K562 (cell line): ENCODE results near the gene ARHGAP4. TPM values are rescaled to one million over a fixed set of nuclear protein-coding genes. Genes with fewer than 3 reads are reported as not detected.

ENCODE experiments used
- MYBL2 ChIP-seq, 2 experiments: fragments of 450-650 bp in 1 of 2; sonication (generic) in 1 of 2; formaldehyde crosslinking in 1 of 2; IDR thresholded peaks; 2 replicates each; pipeline versions ENCODE4 v1.6.1 to v1.8.1; 2017 to 2022; ENCODE audit warnings: borderline replicate concordance in 1 of 2, inconsistent platforms in 1 of 2, low read depth in 1 of 2, mild to moderate bottlenecking in 1 of 2, missing genetic modification reagents in 1 of 2, moderate library complexity in 1 of 2
- PCBP1 ChIP-seq: fragments of 200-400 bp; formaldehyde crosslinking; IDR thresholded peaks from 2 replicates; pipeline ENCODE4 v1.6.1; 2018; ENCODE audit warnings: mild to moderate bottlenecking, low read depth, low read length; ENCODE audit not compliant: poor library complexity, severe bottlenecking
- POLR2A ChIP-seq: fragments of 450-650 bp; conservative IDR thresholded peaks from 2 replicates; pipeline ENCODE4 v1.6.1; 2016
- TEAD4 ChIP-seq, 2 experiments: sonication (generic) in 1 of 2; formaldehyde crosslinking in 1 of 2; IDR thresholded peaks; 2 replicates each; pipeline versions ENCODE4 v1.6.1 to v1.8.0; 2012 to 2022; ENCODE audit warnings: borderline replicate concordance in 1 of 2, inconsistent platforms in 1 of 2, low read length in 1 of 2, mild to moderate bottlenecking in 1 of 2, missing genetic modification reagents in 1 of 2
- polyA plus RNA-seq, 8 experiments: library from polyadenylated mRNA; depleted of rRNA in 4 of 8; stranded (reverse) in 5 of 8; unstranded in 3 of 8; fragments of >200 nt; fragmentation: Nextera tagmentation in 2 of 8; fragmentation: Illumina TruSeq in 1 of 8; extraction: Ambion mirVana in 2 of 8; extraction: Trizol in 1 of 8; gene quantifications; 2 replicates each; pipeline versions ENCODE4 v1.2.1 to v1.2.3, GENCODE V29; 2011 to 2014; ENCODE audit warnings: inconsistent platforms in 1 of 8, missing spikeins in 1 of 8
- total RNA-seq, 7 experiments: library from RNA; depleted of rRNA in 6 of 7; stranded (reverse); fragments of >200 nt in 6 of 7; fragmentation: Illumina TruSeq in 2 of 7; extraction: Trizol in 2 of 7; gene quantifications; 2 replicates each; pipeline versions ENCODE4 v1.2.1 to v1.2.3, GENCODE V29; 2011 to 2021; ENCODE audit warnings: low replicate concordance in 1 of 7
- TF ChIP-seq, protein P1 (sequence below): IDR thresholded peaks from 2 replicates; pipeline ENCODE4 v1.6.1; 2014; ENCODE audit warnings: antibody characterized with exemption
- TF ChIP-seq, protein P2 (sequence below): fragments of 450-650 bp; IDR thresholded peaks from 2 replicates; pipeline ENCODE4 v1.6.1; 2016; ENCODE audit warnings: mild to moderate bottlenecking, moderate library complexity
- TF ChIP-seq, protein P3 (sequence below): sonication (generic); formaldehyde crosslinking; IDR thresholded peaks from 2 replicates; pipeline ENCODE4 v1.8.0; 2022; ENCODE audit warnings: missing genetic modification reagents, mild to moderate bottlenecking, moderate library complexity, borderline replicate concordance
- TF ChIP-seq, protein P4 (sequence below): fragments of 450-650 bp; IDR thresholded peaks from 2 replicates; pipeline ENCODE4 v1.6.1; 2017; ENCODE audit warnings: antibody characterized with exemption

Gene ARHGAP4
- total and polyA plus RNA-seq, 9 of the 15 experiments (the other 6 are each of a cell fraction or from before 2014, with no cell fraction given): 0.30 to 81.8 (median 13.5) TPM

DNA sequence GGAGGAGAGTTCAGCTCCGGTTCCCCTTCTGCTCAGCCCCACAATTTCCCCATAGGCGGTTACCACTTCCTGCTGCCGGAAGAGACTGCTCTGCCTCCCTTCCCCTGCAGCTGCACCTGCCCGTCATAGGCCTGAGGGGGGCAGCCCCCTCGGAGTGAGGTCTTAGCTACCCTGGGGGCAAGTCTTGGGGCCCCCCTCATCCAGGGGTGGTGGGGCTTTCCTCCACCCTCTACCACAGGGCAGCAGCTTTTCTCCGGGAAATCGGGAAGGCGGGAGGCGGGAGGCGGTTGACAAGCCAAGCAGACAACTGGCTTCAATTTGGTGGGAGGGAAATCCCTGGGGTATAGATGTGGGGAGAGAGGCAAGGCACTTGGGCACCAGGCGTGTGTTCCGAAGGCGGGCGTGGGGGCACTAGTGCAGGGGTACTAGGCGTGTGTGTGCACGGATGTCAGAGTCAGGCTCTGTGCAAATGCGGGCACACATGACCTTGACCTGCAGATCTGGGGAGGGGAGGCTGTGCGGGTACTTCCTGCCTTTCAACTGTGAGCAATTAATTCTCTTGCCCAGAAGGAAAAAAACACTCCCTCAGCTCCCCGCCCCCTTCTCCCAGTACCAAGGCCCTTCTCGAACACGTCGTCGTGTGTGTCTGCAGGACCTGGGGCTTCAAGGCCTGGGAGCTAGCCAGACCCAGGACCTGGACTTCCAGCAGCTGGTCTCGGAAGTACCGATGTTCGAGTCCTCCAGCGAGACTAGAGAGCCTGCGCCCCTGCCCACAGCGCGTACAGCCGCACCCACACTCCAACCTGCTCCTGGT lies 1.0 kb upstream of the ARHGAP4 start (continued):
- TF ChIP-seq PCBP1: no peak
- TF ChIP-seq, protein P1, sequence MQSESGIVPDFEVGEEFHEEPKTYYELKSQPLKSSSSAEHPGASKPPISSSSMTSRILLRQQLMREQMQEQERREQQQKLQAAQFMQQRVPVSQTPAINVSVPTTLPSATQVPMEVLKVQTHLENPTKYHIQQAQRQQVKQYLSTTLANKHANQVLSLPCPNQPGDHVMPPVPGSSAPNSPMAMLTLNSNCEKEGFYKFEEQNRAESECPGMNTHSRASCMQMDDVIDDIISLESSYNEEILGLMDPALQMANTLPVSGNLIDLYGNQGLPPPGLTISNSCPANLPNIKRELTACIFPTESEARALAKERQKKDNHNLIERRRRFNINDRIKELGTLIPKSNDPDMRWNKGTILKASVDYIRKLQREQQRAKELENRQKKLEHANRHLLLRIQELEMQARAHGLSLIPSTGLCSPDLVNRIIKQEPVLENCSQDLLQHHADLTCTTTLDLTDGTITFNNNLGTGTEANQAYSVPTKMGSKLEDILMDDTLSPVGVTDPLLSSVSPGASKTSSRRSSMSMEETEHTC: no peak
- no peak for TF ChIP-seq MYBL2 (IDR thresholded peaks at IDR 0.05; ENCODE audit: low read depth)
- TF ChIP-seq MYBL2 (CRISPR knock-in tag; IDR thresholded peaks at IDR 0.05; ENCODE audit: borderline replicate concordance): no peak
- TF ChIP-seq POLR2A: peak; percentile 35
- TF ChIP-seq, protein P2, sequence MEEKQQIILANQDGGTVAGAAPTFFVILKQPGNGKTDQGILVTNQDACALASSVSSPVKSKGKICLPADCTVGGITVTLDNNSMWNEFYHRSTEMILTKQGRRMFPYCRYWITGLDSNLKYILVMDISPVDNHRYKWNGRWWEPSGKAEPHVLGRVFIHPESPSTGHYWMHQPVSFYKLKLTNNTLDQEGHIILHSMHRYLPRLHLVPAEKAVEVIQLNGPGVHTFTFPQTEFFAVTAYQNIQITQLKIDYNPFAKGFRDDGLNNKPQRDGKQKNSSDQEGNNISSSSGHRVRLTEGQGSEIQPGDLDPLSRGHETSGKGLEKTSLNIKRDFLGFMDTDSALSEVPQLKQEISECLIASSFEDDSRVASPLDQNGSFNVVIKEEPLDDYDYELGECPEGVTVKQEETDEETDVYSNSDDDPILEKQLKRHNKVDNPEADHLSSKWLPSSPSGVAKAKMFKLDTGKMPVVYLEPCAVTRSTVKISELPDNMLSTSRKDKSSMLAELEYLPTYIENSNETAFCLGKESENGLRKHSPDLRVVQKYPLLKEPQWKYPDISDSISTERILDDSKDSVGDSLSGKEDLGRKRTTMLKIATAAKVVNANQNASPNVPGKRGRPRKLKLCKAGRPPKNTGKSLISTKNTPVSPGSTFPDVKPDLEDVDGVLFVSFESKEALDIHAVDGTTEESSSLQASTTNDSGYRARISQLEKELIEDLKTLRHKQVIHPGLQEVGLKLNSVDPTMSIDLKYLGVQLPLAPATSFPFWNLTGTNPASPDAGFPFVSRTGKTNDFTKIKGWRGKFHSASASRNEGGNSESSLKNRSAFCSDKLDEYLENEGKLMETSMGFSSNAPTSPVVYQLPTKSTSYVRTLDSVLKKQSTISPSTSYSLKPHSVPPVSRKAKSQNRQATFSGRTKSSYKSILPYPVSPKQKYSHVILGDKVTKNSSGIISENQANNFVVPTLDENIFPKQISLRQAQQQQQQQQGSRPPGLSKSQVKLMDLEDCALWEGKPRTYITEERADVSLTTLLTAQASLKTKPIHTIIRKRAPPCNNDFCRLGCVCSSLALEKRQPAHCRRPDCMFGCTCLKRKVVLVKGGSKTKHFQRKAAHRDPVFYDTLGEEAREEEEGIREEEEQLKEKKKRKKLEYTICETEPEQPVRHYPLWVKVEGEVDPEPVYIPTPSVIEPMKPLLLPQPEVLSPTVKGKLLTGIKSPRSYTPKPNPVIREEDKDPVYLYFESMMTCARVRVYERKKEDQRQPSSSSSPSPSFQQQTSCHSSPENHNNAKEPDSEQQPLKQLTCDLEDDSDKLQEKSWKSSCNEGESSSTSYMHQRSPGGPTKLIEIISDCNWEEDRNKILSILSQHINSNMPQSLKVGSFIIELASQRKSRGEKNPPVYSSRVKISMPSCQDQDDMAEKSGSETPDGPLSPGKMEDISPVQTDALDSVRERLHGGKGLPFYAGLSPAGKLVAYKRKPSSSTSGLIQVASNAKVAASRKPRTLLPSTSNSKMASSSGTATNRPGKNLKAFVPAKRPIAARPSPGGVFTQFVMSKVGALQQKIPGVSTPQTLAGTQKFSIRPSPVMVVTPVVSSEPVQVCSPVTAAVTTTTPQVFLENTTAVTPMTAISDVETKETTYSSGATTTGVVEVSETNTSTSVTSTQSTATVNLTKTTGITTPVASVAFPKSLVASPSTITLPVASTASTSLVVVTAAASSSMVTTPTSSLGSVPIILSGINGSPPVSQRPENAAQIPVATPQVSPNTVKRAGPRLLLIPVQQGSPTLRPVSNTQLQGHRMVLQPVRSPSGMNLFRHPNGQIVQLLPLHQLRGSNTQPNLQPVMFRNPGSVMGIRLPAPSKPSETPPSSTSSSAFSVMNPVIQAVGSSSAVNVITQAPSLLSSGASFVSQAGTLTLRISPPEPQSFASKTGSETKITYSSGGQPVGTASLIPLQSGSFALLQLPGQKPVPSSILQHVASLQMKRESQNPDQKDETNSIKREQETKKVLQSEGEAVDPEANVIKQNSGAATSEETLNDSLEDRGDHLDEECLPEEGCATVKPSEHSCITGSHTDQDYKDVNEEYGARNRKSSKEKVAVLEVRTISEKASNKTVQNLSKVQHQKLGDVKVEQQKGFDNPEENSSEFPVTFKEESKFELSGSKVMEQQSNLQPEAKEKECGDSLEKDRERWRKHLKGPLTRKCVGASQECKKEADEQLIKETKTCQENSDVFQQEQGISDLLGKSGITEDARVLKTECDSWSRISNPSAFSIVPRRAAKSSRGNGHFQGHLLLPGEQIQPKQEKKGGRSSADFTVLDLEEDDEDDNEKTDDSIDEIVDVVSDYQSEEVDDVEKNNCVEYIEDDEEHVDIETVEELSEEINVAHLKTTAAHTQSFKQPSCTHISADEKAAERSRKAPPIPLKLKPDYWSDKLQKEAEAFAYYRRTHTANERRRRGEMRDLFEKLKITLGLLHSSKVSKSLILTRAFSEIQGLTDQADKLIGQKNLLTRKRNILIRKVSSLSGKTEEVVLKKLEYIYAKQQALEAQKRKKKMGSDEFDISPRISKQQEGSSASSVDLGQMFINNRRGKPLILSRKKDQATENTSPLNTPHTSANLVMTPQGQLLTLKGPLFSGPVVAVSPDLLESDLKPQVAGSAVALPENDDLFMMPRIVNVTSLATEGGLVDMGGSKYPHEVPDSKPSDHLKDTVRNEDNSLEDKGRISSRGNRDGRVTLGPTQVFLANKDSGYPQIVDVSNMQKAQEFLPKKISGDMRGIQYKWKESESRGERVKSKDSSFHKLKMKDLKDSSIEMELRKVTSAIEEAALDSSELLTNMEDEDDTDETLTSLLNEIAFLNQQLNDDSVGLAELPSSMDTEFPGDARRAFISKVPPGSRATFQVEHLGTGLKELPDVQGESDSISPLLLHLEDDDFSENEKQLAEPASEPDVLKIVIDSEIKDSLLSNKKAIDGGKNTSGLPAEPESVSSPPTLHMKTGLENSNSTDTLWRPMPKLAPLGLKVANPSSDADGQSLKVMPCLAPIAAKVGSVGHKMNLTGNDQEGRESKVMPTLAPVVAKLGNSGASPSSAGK: peak; percentile 49; the same call in 1 of the 2 replicates
- TF ChIP-seq TEAD4 (IDR thresholded peaks at IDR 0.05; ENCODE audit: low read length): 0 out of 2 replicates have a peak, but pooled peaks have one; percentile 14
- TF ChIP-seq TEAD4 (CRISPR knock-in tag; IDR thresholded peaks at IDR 0.05; ENCODE audit: borderline replicate concordance): no peak
- TF ChIP-seq, protein P3, sequence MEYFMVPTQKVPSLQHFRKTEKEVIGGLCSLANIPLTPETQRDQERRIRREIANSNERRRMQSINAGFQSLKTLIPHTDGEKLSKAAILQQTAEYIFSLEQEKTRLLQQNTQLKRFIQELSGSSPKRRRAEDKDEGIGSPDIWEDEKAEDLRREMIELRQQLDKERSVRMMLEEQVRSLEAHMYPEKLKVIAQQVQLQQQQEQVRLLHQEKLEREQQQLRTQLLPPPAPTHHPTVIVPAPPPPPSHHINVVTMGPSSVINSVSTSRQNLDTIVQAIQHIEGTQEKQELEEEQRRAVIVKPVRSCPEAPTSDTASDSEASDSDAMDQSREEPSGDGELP (CRISPR knock-in tag): peak; percentile 80
- TF ChIP-seq, protein P4, sequence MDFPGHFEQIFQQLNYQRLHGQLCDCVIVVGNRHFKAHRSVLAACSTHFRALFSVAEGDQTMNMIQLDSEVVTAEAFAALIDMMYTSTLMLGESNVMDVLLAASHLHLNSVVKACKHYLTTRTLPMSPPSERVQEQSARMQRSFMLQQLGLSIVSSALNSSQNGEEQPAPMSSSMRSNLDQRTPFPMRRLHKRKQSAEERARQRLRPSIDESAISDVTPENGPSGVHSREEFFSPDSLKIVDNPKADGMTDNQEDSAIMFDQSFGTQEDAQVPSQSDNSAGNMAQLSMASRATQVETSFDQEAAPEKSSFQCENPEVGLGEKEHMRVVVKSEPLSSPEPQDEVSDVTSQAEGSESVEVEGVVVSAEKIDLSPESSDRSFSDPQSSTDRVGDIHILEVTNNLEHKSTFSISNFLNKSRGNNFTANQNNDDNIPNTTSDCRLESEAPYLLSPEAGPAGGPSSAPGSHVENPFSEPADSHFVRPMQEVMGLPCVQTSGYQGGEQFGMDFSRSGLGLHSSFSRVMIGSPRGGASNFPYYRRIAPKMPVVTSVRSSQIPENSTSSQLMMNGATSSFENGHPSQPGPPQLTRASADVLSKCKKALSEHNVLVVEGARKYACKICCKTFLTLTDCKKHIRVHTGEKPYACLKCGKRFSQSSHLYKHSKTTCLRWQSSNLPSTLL: no peak
